Mucosa of descending colon (tissue), 3 donors: ENCODE measurements around the gene PPP2R2D. TPM values are rescaled to one million over a fixed set of nuclear protein-coding genes. Genes with fewer than 3 reads are reported as not detected.

Experiments used
- ATAC-seq: fragments of 200-7000 bp; cut with Tn5 transposase; one replicate; pipeline ENCODE4 v1.9.1; 2020; ENCODE audit warnings: mild to moderate bottlenecking, moderate library complexity
- DNase-seq, 3 donors: peaks; one replicate each; pipeline ENCODE4 v3.0.0-alpha.2; 2020
- H3K36me3 ChIP-seq: fragments of 200-600 bp; one replicate; pipeline ENCODE4 v1.8.0; 2021; ENCODE audit warnings: low read depth, mild to moderate bottlenecking
- H3K4me1 ChIP-seq: fragments of 200-600 bp; one replicate; pipeline ENCODE4 v1.8.0; 2021; ENCODE audit warnings: low read depth, mild to moderate bottlenecking
- H3K4me3 ChIP-seq: fragments of 200-600 bp; one replicate; pipeline ENCODE4 v1.8.0; 2021; ENCODE audit warnings: mild to moderate bottlenecking
- H3K9me3 ChIP-seq: fragments of 200-600 bp; one replicate; pipeline ENCODE4 v1.8.0; 2021; ENCODE audit warnings: mild to moderate bottlenecking
- intact Hi-C, 2 donors: fragments of 100-400 bp; cut with DNase I in 1 of 2; cut with micrococcal nuclease in 1 of 2; formaldehyde crosslinking; loops; one replicate each; pipeline versions ENCODE4 v1.11.0 to v1.11.1; 2022; cut with DNase I, micrococcal nuclease
- total RNA-seq, 3 donors: library from RNA; stranded (reverse); fragmentation: NEBNext Ultra II Directional in 2 of 3; extraction: Animal tissue kit (Norgen Biotek cat#: 25700) in 2 of 3; gene quantifications; one replicate each; pipeline versions ENCODE4 v1.2.1 to v1.2.4, GENCODE V29; 2021 to 2023
- TF ChIP-seq, protein P1 (sequence below): fragments of 200-600 bp; IDR thresholded peaks from one replicate; pipeline ENCODE4 v1.8.0; 2022; ENCODE audit warnings: antibody characterized with exemption, mild to moderate bottlenecking
- donor health status: DM: no; HTN: no; CAD: no; lungs with moderate emphysema.
- donor health status: DM: no; HTN: no; CAD: no.
- donor health status: DM: no; HTN: yes; CAD: no.

The PPP2R2D gene
- total RNA-seq, 3 donors from 2014 or later = 27.8 to 34.4 (median 33.9) TPM

DNA sequence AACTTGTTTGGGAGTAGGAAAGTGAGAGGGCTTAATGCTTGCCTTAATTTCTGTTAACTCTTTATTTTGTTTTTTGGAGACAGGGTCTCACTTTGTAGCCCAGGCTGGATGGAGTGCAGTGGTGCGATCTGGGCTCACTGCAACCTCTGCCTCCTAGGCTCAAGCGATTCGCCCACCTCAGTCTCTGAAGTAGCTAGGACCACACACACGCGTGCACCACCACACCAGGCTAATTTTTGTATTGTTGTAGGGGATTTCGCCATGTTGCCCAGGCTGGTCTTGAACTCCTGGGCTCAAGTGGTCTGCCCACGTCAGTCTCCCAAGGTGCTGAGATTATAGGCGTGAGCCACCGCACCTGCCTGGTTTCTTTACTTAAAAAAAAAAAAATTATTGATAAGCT lies 1.9 kb downstream of the PPP2R2D start:
- intact Hi-C loops = no loop called here
- DNase-seq (no peak), ATAC-seq (no peak)
- Histone ChIP-seq H3K9me3 (no peaks in the 10 kb centered on the region), H3K36me3 (no peaks in the 10 kb centered on the region), H3K4me1 (peaks cover 25% of the 10 kb centered on the region), H3K4me3 (no peak overlapping the region)
- TF ChIP-seq, protein P1, sequence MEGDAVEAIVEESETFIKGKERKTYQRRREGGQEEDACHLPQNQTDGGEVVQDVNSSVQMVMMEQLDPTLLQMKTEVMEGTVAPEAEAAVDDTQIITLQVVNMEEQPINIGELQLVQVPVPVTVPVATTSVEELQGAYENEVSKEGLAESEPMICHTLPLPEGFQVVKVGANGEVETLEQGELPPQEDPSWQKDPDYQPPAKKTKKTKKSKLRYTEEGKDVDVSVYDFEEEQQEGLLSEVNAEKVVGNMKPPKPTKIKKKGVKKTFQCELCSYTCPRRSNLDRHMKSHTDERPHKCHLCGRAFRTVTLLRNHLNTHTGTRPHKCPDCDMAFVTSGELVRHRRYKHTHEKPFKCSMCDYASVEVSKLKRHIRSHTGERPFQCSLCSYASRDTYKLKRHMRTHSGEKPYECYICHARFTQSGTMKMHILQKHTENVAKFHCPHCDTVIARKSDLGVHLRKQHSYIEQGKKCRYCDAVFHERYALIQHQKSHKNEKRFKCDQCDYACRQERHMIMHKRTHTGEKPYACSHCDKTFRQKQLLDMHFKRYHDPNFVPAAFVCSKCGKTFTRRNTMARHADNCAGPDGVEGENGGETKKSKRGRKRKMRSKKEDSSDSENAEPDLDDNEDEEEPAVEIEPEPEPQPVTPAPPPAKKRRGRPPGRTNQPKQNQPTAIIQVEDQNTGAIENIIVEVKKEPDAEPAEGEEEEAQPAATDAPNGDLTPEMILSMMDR = no peak

DNA sequence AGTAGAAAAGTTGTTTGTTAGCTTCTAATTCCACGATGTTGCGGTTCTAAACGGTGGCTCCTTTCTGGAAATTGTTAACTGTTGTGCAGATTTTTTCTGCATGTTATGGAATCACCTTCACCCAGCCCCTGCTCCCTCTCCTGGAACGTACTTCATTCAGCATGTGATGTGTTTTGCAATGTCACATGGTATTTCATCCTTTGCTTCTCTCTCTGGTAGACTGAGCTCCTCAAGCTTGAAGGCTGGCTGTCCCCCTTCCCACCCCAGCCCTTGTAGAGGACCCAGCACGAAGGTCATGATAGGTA lies 4.4 kb downstream of the PPP2R2D start:
- DNase-seq (no peak), ATAC-seq (no peak)
- Histone ChIP-seq H3K4me3 (no peak overlapping the region), H3K36me3 (no peaks in the 10 kb centered on the region), H3K4me1 (peaks cover 18% of the 10 kb centered on the region), H3K9me3 (no peaks in the 10 kb centered on the region)
- TF ChIP-seq, protein P1 = no peak
- intact Hi-C loops = no loop called here

DNA sequence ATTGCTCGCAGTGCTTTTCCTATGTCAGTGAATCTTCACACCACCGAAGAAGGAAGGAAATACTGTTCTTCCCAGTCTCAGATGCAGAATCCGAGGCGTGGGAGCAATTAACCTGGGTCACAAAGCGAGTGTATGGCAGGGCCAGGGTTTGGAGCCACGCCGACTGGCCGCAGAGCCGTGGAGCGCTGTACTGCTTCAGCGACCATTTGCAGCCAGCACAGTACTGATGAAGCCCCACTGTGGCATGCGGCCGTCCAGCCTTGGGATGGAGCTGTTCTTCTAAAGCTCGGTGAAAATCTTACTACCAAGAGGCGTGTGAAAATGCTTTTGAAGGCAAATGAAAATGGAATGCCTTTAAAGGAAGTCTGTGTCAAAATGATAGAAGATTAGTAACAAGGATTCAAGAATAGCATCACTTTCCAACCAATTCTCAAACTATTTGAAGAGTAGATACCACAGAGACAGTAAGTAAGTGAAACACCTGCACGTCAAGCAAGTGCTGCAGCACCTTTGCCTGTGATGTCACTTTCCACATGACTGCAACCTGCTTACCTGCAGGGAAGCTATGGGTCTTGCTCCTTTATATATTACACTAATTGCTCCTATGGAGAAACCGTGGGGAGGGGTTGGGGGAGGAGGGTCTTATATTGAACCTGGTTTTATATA lies 4.9 kb downstream of the PPP2R2D start:
- Histone ChIP-seq H3K4me1 (peaks cover 17% of the 10 kb centered on the region), H3K4me3 (no peak overlapping the region), H3K9me3 (no peaks in the 10 kb centered on the region), H3K36me3 (no peaks in the 10 kb centered on the region)
- TF ChIP-seq, protein P1 = no peak
- no peak for DNase-seq
- intact Hi-C loops = no loop called here
- no peak for ATAC-seq

DNA sequence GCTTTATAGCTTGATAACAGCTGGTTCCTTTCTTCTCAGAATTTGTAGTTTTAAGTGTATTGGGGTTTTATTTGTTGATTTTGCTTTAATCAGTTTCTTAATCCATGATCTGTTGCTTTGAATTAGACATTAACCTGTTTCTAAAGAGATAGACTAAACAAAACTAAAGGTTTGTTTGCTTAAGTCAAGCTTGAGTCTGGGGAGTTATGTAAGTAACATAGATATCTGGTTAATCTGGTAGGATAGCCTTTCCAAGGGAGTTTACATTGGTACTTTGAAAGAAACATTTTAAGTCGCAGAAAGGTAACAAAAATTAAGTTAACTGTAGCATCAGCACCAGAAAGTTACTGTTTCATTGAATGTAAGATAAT lies 5.4 kb downstream of the PPP2R2D start:
- DNase-seq (no peak), ATAC-seq (no peak)
- TF ChIP-seq, protein P1 = no peak
- H3K36me3 ChIP-seq = no peaks in the 10 kb centered on the region
- H3K4me1 ChIP-seq = peaks cover 17% of the 10 kb centered on the region
- intact Hi-C loops = no loop called here
- no peak overlapping the region for H3K4me3 ChIP-seq
- no peaks in the 10 kb centered on the region for H3K9me3 ChIP-seq

DNA sequence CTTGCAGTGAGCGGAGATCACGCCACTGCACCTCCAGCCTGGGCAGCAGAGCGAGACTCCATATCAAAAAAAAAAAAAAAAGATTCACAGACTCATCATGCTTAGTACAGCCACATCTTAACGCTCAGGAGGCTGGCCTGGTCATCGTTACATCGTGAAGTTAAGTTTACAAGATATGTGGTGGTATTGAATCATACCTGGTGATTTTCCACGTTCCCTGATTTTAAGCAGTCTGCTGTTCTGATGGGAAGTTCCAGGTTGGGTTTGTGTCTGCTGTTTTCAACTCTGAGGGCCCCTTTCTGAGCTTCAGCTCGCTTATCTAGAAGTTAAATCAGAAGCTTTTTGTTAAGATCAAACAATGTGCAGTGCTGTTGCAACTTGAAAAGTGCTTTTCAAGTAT lies 6.9 kb downstream of the PPP2R2D start:
- TF ChIP-seq, protein P1 = no peak
- ATAC-seq = no peak
- no peak for DNase-seq
- Histone ChIP-seq H3K36me3 (no peaks in the 10 kb centered on the region), H3K4me1 (peaks cover 11% of the 10 kb centered on the region), H3K9me3 (no peaks in the 10 kb centered on the region), H3K4me3 (no peak overlapping the region)
- intact Hi-C loops = no loop called here

DNA sequence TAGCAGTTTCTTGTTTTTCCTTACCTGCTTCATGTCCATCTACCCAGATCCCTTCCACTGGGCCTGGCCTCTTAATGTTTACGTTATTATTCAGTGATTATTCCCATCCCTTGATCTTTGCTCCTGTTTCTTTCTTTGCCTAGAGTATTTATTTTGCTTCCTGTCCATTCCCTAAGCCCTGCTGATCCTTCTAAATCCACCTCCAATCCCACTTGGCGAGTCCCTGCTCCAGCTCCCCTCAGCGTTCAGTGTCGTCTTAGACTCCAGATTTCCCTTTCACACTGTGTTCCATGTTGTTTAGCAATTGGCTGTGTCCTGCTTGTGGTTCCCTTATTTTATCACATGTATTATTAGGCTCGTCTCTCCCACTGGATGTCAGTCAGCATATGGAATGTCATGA lies 7.3 kb downstream of the PPP2R2D start:
- DNase-seq = no peak
- no peak for ATAC-seq
- Histone ChIP-seq H3K36me3 (no peaks in the 10 kb centered on the region), H3K4me1 (peaks cover 8% of the 10 kb centered on the region), H3K9me3 (no peaks in the 10 kb centered on the region), H3K4me3 (no peak overlapping the region)
- TF ChIP-seq, protein P1 = no peak
- intact Hi-C loops = no loop called here
